Kidney (tissue), 14 donors: ENCODE results near the gene TTC27. TPM values are rescaled to one million over a fixed set of nuclear protein-coding genes. Genes with fewer than 3 reads are reported as not detected.
"Not testable (repeated sequence)": the region's sequence is repeated elsewhere in the genome, so short reads cannot be mapped to it uniquely, and the experiment has no call there.

Source experiments
- DNase-seq, 5 donors: peaks; one replicate each; pipeline ENCODE4 v3.0.0-alpha.2; 2013 to 2020
- FAIRE-seq: peaks from 2 replicates; lab custom pipeline; 2012; peaks lifted over from hg19 to GRCh38; lab: Jason Lieb, UNC
- H3K27ac ChIP-seq, 2 donors: one replicate each; pipeline ENCODE4 v1.7.0; 2013; ENCODE audit warnings: low read depth in 2 of 2, low read length in 2 of 2, inconsistent platforms in 1 of 2
- H3K27me3 ChIP-seq: one replicate; pipeline ENCODE4 v1.7.1; 2013; ENCODE audit warnings: low read length, inconsistent platforms; ENCODE audit not compliant: control insufficient read depth, insufficient read depth
- H3K36me3 ChIP-seq, 3 donors: one replicate each; pipeline versions ENCODE4 v1.7.0 to v1.7.1; 2013; ENCODE audit warnings: low read length in 3 of 3, control low read depth in 1 of 3, inconsistent platforms in 1 of 3; ENCODE audit not compliant: insufficient read depth in 3 of 3, control insufficient read depth in 2 of 3
- H3K4me1 ChIP-seq, 3 donors: one replicate each; pipeline versions ENCODE4 v1.7.0 to v1.7.1; 2013; ENCODE audit warnings: low read length in 3 of 3, inconsistent platforms in 1 of 3, low read depth in 1 of 3; ENCODE audit not compliant: control insufficient read depth in 2 of 3, insufficient read depth in 2 of 3
- H3K4me3 ChIP-seq, 3 donors: one replicate each; pipeline versions ENCODE4 v1.7.0 to v1.8.1; 2013; ENCODE audit warnings: low read length in 3 of 3, control low read depth in 1 of 3, inconsistent platforms in 1 of 3
- H3K9ac ChIP-seq, 3 donors: one replicate each; pipeline versions ENCODE4 v1.7.0 to v1.7.1; 2013; ENCODE audit warnings: low read length in 3 of 3, control low read depth in 1 of 3, inconsistent platforms in 1 of 3
- H3K9me3 ChIP-seq, 3 donors: one replicate each; pipeline versions ENCODE4 v1.7.0 to v1.7.1; 2013; ENCODE audit warnings: low read length in 3 of 3, control low read depth in 1 of 3, inconsistent platforms in 1 of 3; ENCODE audit not compliant: control insufficient read depth in 2 of 3, insufficient read depth in 1 of 3
- CTCF ChIP-seq: IDR thresholded peaks from 3 replicates; pipeline ENCODE4 v1.5.1; 2012; ENCODE audit warnings: mild to moderate bottlenecking, moderate library complexity, borderline replicate concordance; ENCODE audit not compliant: insufficient read depth; ENCODE audit errors: extremely low read depth
- intact Hi-C: fragments of 100-400 bp; cut with DNase I; formaldehyde crosslinking; loops from one replicate; pipeline ENCODE4 v1.11.1; 2022
- polyA plus RNA-seq: library from polyadenylated mRNA; stranded (reverse); fragments of 350-450 nt; fragmentation: Illumina TruSeq; extraction: RNeasy Lipid Tissue Mini Kit (QIAGEN cat#74804); gene quantifications from one replicate; pipeline ENCODE4 v1.2.3, GENCODE V29; 2014; ENCODE audit warnings: low read depth, low replicate concordance; ENCODE audit not compliant: insufficient read depth
- total RNA-seq: library from RNA; stranded (reverse); fragmentation: NEBNext Ultra II Directional; extraction: Animal tissue kit (Norgen Biotek cat#: 25700); gene quantifications from one replicate; pipeline ENCODE4 v1.2.1, GENCODE V29; 2021
- donor health status: control.
- donor health status: control.
- donor health status: control.
- donor health status: control.
- donor health status: control.
- donor health status: DM: yes; HTN: yes; CAD: no.
- donor health status: Normal renal cell carcinoma (clear cell type).

The TTC27 gene
- total and polyA plus RNA-seq, 2 donors from 2014 or later, result 8.0 to 19.7 TPM

- intact Hi-C loops, result no loop called here
- no peak overlapping the region for H3K27ac ChIP-seq
Measured at GRCh38 chr2:32841931-32842898, 214.4 kb downstream of the TTC27 start.

GRCh38 chr2:32843699-32844098 is 215.8 kb downstream of the TTC27 start:
- FAIRE-seq, result no peak
- intact Hi-C loops, result no loop called here
- Histone ChIP-seq H3K36me3 (no peaks in the 10 kb centered on the region), H3K9me3 (no peaks in the 10 kb centered on the region), H3K9ac (no peak overlapping the region), H3K4me3 (no peak overlapping the region), H3K27ac (no peak overlapping the region), H3K27me3 (no peaks in the 10 kb centered on the region), H3K4me1 (peaks cover 0 to 2% (median 0%) of the 10 kb centered on the region in 3 donors)
- no peak for TF ChIP-seq CTCF
- no peak for DNase-seq

More at GRCh38 chr2:32841931-32842898, 214.4 kb downstream of the TTC27 start:
- DNase-seq, result no peak
- Histone ChIP-seq H3K4me3 (no peak overlapping the region), H3K36me3 (no peaks in the 10 kb centered on the region), H3K9me3 (no peaks in the 10 kb centered on the region), H3K4me1 (peaks cover 0 to 6% (median 0%) of the 10 kb centered on the region in 3 donors), H3K27me3 (no peaks in the 10 kb centered on the region), H3K9ac (no peak overlapping the region)
- FAIRE-seq, result no peak
- TF ChIP-seq CTCF, result no peak

- H3K27me3 ChIP-seq, result no peaks in the 10 kb centered on the region
- no peak overlapping the region for H3K27ac ChIP-seq
- no peaks in the 10 kb centered on the region for H3K9me3 ChIP-seq
- FAIRE-seq, result no peak
- DNase-seq, result no peak
- no peak overlapping the region for H3K9ac ChIP-seq
- intact Hi-C loops, result no loop called here
- no peaks in the 10 kb centered on the region for H3K36me3 ChIP-seq
- TF ChIP-seq CTCF, result no peak
- H3K4me1 ChIP-seq, result no peaks in the 10 kb centered on the region
- no peak overlapping the region for H3K4me3 ChIP-seq
Measured at GRCh38 chr2:32844253-32844652, 216.4 kb downstream of the TTC27 start.

- H3K9ac ChIP-seq, intact Hi-C loops, H3K4me3 ChIP-seq, H3K27me3 ChIP-seq, H3K36me3 ChIP-seq, H3K4me1 ChIP-seq, FAIRE-seq, DNase-seq, H3K27ac ChIP-seq, H3K9me3 ChIP-seq: not testable (repeated sequence)
Measured at GRCh38 chr2:32846274-32846673, 218.4 kb downstream of the TTC27 start.
